ENCODE results near the gene LCMT2. TPM values are rescaled to one million over a fixed set of nuclear protein-coding genes. Genes with fewer than 3 reads are reported as not detected.

Gene LCMT2
- total RNA-seq, 4 donors from 2014 or later: 3.0 to 6.2 (median 5.3) TPM

DNA sequence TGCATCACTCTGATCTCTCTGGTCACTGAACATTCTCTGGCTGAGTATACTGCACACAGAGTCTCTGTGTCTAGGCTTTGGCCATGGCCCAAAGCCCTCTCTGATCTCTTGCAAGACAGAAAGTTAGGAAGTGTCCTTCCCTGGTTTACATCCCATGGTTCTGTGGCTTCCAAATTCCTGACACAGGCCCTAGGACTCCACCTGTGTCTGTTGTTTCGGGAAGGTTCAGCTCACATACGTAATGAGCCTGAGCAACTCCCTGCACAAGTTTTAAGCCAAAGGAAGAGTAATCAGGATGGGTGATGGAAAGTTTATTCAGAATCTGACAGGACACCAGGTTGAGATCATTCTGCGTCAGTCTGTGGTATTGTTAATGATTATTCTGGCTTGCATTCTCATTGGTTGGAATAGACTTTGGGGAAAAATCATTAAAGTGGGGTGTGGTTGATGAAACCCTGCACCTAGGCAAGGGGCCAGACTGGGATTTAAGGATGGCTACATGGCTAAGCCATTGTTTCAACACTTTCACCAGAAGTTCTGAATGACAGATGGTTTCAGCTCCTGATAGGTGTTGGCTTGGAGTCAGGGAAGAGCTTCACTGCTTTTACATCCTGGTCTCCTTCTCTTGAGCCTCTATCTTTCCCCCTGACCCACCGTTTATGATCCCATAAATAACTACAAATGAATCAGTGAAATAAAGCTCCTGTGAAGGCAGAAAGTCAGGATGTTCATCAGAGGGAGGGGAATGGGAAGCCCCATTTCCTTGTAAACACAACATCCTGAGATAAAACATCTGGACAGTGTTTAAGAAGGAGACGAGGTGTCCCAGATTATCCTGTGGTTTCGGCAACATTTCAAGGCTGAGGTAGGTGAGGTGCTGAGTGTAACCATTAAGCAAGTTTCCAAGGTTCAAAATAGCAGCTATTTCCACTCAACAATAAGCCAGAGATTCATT is 14.1 kb downstream of the LCMT2 start:
- DNase-seq (no peak), ATAC-seq (no peak)
- intact Hi-C loops (cut with DNase I; ENCODE audit: low total_unique reads) (no loop called here), in situ Hi-C loops (cut with MboI; ENCODE audit: low sequenced_read_pairs in 4 of 4) (no loop called here)
- TF ChIP-seq POLR2A (IDR thresholded peaks at IDR 0.05): no peak
- TF ChIP-seq, protein P1, sequence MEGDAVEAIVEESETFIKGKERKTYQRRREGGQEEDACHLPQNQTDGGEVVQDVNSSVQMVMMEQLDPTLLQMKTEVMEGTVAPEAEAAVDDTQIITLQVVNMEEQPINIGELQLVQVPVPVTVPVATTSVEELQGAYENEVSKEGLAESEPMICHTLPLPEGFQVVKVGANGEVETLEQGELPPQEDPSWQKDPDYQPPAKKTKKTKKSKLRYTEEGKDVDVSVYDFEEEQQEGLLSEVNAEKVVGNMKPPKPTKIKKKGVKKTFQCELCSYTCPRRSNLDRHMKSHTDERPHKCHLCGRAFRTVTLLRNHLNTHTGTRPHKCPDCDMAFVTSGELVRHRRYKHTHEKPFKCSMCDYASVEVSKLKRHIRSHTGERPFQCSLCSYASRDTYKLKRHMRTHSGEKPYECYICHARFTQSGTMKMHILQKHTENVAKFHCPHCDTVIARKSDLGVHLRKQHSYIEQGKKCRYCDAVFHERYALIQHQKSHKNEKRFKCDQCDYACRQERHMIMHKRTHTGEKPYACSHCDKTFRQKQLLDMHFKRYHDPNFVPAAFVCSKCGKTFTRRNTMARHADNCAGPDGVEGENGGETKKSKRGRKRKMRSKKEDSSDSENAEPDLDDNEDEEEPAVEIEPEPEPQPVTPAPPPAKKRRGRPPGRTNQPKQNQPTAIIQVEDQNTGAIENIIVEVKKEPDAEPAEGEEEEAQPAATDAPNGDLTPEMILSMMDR (IDR thresholded peaks at IDR 0.05 in 4 of 5, conservative IDR thresholded peaks at IDR 0.05 in 1 of 5): no peak
- H3K4me3 ChIP-seq: no peak overlapping the region
- no peaks in the 10 kb centered on the region for H3K4me1 ChIP-seq
- H3K36me3 ChIP-seq: no peaks in the 10 kb centered on the region
- H3K27ac ChIP-seq: no peak overlapping the region
- no peaks in the 10 kb centered on the region for H3K9me3 ChIP-seq
- H3K27me3 ChIP-seq: peaks cover 0 to 3% (median 2%) of the 10 kb centered on the region in 3 donors

- no peak for ATAC-seq
- in situ Hi-C loops (cut with MboI; ENCODE audit: low sequenced_read_pairs in 4 of 4) (no loop called here), intact Hi-C loops (cut with DNase I; ENCODE audit: low total_unique reads) (no loop called here)
- H3K9me3 ChIP-seq: no peaks in the 10 kb centered on the region
- H3K4me3 ChIP-seq: no peak overlapping the region
- no peak for DNase-seq
- no peak overlapping the region for H3K27ac ChIP-seq
- no peaks in the 10 kb centered on the region for H3K4me1 ChIP-seq
- no peaks in the 10 kb centered on the region for H3K36me3 ChIP-seq
- no peak for TF ChIP-seq POLR2A (IDR thresholded peaks at IDR 0.05)
- TF ChIP-seq, protein P1 (IDR thresholded peaks at IDR 0.05 in 4 of 5, conservative IDR thresholded peaks at IDR 0.05 in 1 of 5): no peak
- peaks cover 0 to 3% (median 2%) of the 10 kb centered on the region in 3 donors for H3K27me3 ChIP-seq
Measured at GRCh38 chr15:43314171-43314570, 16.2 kb downstream of the LCMT2 start.

DNA sequence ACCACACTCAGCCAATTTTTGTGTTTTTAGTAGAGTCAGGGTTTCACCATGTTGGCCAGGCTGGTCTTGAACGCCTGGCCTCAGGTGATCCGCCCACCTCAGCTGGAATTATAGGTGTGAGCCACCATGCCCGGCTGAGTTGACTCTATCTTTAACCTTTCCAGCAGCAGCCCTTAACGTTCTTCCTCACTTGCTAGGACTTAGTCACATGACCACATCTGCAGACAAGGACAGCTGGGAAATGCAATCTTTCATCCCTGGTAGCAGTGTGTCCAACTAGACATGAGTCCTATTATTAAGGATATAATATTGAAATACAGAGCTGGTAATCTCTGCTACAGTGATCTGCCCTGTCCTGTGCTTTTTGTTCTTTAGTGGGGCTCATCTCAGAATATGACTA is 18.0 kb downstream of the LCMT2 start:
- no peak for ATAC-seq
- H3K27me3 ChIP-seq: peaks cover 0 to 7% (median 3%) of the 10 kb centered on the region in 3 donors
- intact Hi-C loops (cut with DNase I; ENCODE audit: low total_unique reads): no loop called here

DNA sequence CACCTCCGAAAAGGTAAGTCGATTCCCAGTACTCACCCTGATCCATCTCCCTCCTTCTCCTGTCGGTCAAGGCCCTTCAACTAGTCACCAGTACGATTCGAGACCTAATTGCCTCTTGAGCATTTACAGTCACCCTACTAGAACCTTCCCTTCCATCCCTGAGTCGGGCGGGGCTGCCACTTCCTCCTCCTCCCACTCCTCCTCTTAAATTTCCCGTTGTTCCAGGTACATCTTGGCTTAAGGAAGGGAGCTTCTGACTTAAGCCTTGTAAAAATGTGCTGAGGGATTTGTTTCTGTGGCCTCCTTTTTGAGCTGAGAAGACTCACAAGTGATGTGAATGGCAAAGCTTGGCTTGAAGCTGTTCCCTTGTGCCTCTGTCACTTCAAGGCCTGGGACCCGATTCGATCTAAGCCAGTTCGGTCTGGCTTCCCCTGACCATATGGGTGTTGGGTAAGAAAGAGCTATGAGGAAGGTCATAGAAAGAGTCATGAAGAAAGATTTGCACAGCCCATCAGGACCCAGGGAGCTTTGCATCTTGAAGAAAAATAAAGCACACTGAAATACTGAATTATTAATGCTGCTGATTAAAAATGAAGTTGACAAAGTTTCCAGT is 28.1 kb downstream of the LCMT2 start, which contains the start of gene TGM7:
Gene TGM7 (minus strand): TSS at position 51 of the 613 bp plus-strand sequence.
- no peak for DNase-seq
- intact Hi-C loops (cut with DNase I; ENCODE audit: low total_unique reads): no loop called here

More for the DNA sequence above, 18.0 kb downstream of the LCMT2 start:
- Histone ChIP-seq H3K27ac (no peak overlapping the region), H3K9me3 (no peaks in the 10 kb centered on the region), H3K36me3 (no peaks in the 10 kb centered on the region), H3K4me3 (no peak overlapping the region), H3K4me1 (no peaks in the 10 kb centered on the region)
- in situ Hi-C loops (cut with MboI; ENCODE audit: low sequenced_read_pairs in 4 of 4): no loop called here
- TF ChIP-seq, protein P1 (IDR thresholded peaks at IDR 0.05 in 4 of 5, conservative IDR thresholded peaks at IDR 0.05 in 1 of 5): no peak
- TF ChIP-seq POLR2A (IDR thresholded peaks at IDR 0.05): no peak
- DNase-seq: no peak

More for the DNA sequence above, 28.1 kb downstream of the LCMT2 start, which contains the start of gene TGM7:
- no peak for ATAC-seq
- no peak for TF ChIP-seq POLR2A (IDR thresholded peaks at IDR 0.05)
- TF ChIP-seq, protein P1 (IDR thresholded peaks at IDR 0.05 in 4 of 5, conservative IDR thresholded peaks at IDR 0.05 in 1 of 5): no peak
- Histone ChIP-seq H3K27me3 (no peaks in the 10 kb centered on the region), H3K9me3 (no peaks in the 10 kb centered on the region), H3K4me1 (no peaks in the 10 kb centered on the region), H3K36me3 (no peaks in the 10 kb centered on the region), H3K4me3 (no peak within 1 kb of the TSS), H3K27ac (no peak within 1 kb of the TSS)
- in situ Hi-C loops (cut with MboI; ENCODE audit: low sequenced_read_pairs in 4 of 4): no loop called here
